Smooth muscle cell (in vitro differentiated cells): ENCODE measurements around the gene GGT6. TPM values are rescaled to one million over a fixed set of nuclear protein-coding genes. Genes with fewer than 3 reads are reported as not detected.

Experiments used
- DNase-seq: peaks from one replicate; lab custom pipeline; 2025; ENCODE audit not compliant: unreplicated experiment; lab: John Stamatoyannopoulos, UW
- H2AFZ ChIP-seq: fragments of 200-600 bp; sonication (generic); 2 replicates; pipeline ENCODE4 v1.6.0; 2016; ENCODE audit warnings: antibody characterized with exemption, low read depth, mild to moderate bottlenecking
- H3F3A ChIP-seq: fragments of 200-600 bp; sonication (generic); 2 replicates; pipeline ENCODE4 v1.6.0; 2017; ENCODE audit warnings: antibody characterized with exemption, low read depth
- H3K27ac ChIP-seq: fragments of 200-600 bp; sonication (generic); 2 replicates; pipeline ENCODE4 v1.5.1; 2016; ENCODE audit warnings: low read depth, mild to moderate bottlenecking
- H3K27me3 ChIP-seq: fragments of 200-600 bp; sonication (generic); 2 replicates; pipeline ENCODE4 v1.6.1; 2016; ENCODE audit warnings: low read depth, mild to moderate bottlenecking
- H3K36me3 ChIP-seq: fragments of 200-600 bp; sonication (generic); 2 replicates; pipeline ENCODE4 v1.5.1; 2016; ENCODE audit warnings: low read depth
- H3K4me1 ChIP-seq: fragments of 200-600 bp; sonication (generic); 2 replicates; pipeline ENCODE4 v1.5.1; 2016; ENCODE audit warnings: low read depth
- H3K4me2 ChIP-seq: fragments of 200-600 bp; sonication (generic); 2 replicates; pipeline ENCODE4 v1.6.0; 2016; ENCODE audit warnings: mild to moderate bottlenecking
- H3K4me3 ChIP-seq: fragments of 200-600 bp; sonication (generic); 2 replicates; pipeline ENCODE4 v1.5.1; 2016; ENCODE audit warnings: mild to moderate bottlenecking
- H3K79me2 ChIP-seq: fragments of 200-600 bp; sonication (generic); 2 replicates; pipeline ENCODE4 v1.6.0; 2016; ENCODE audit warnings: low read depth, mild to moderate bottlenecking
- H3K9ac ChIP-seq: fragments of 200-600 bp; sonication (generic); 2 replicates; pipeline ENCODE4 v1.6.0; 2016; ENCODE audit warnings: low read depth
- H3K9me3 ChIP-seq: fragments of 200-600 bp; sonication (generic); replicated peaks from 2 replicates; pipeline ENCODE4 v1.5.1; 2016; ENCODE audit warnings: low read depth
- H4K20me1 ChIP-seq: fragments of 200-600 bp; sonication (generic); 2 replicates; pipeline ENCODE4 v1.6.0; 2016; ENCODE audit warnings: low read depth
- WGBS: methylation state at CpG from one replicate; pipeline ENCODE4 v1.1.7; 2016; ENCODE audit warnings: low lambda C conversion rate; 5-methylcytosine and 5-hydroxymethylcytosine counted together
- polyA plus RNA-seq: library from polyadenylated mRNA; unstranded; fragments of >200 nt; fragmentation: Nextera tagmentation; extraction: Ambion mirVana; gene quantifications from 2 replicates; pipeline ENCODE4 v1.2.1, GENCODE V29; 2016
- total RNA-seq: library from RNA; depleted of rRNA; stranded (reverse); fragments of >200 nt; gene quantifications from 2 replicates; pipeline ENCODE4 v1.2.3, GENCODE V29; 2014
- TF ChIP-seq, protein P1 (sequence below): fragments of 200-600 bp; sonication (generic); IDR thresholded peaks from 2 replicates; pipeline ENCODE4 v1.5.1; 2017; ENCODE audit warnings: borderline replicate concordance, mild to moderate bottlenecking, antibody characterized with exemption; ENCODE audit not compliant: insufficient read depth, poor library complexity, severe bottlenecking

GGT6 gene
- total and polyA plus RNA-seq, 2 experiments from 2014 or later = 0.27 TPM; not detected in 1

DNA sequence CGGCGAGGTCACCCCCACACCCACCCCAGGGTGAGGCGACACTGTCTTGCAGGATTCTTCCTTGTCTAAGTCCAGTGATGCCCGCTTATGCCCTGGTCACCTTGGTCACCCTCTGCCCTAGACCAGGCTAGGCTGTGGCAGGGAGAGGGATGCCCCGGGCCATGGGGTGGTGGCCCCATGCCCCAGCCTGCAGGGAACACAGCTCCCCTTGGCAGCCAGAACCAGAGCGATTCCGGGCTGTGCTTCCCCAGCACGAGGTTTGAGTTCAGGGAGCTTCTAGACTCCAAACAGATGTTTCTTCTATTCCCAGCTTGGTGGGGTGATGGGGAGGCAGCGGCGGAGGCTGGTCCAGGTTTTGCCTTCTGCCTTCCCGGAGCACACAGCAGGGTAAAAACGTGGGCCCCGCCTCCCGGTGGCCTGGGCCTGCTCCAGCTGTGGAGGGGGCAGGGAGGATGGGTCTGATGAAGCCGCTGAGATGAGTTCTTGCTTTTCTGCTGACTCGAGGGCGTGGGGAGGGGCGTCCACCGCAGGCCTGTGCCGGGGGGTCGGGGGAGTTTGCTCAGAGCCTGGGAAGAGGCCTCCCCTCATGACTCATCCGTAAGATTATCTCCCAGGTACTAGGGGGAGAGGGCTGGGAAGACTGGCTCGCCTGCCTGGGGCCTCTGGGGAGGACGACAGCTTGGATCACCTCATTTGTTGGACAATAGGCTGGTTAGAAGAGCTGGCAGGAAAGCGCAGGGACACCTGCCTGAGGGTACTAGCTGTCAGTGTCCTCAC lies 39.3 kb upstream of the GGT6 start:
- TF ChIP-seq, protein P1, sequence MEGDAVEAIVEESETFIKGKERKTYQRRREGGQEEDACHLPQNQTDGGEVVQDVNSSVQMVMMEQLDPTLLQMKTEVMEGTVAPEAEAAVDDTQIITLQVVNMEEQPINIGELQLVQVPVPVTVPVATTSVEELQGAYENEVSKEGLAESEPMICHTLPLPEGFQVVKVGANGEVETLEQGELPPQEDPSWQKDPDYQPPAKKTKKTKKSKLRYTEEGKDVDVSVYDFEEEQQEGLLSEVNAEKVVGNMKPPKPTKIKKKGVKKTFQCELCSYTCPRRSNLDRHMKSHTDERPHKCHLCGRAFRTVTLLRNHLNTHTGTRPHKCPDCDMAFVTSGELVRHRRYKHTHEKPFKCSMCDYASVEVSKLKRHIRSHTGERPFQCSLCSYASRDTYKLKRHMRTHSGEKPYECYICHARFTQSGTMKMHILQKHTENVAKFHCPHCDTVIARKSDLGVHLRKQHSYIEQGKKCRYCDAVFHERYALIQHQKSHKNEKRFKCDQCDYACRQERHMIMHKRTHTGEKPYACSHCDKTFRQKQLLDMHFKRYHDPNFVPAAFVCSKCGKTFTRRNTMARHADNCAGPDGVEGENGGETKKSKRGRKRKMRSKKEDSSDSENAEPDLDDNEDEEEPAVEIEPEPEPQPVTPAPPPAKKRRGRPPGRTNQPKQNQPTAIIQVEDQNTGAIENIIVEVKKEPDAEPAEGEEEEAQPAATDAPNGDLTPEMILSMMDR = no peak
- peak overlapping the region; percentile 36 for H3K4me2 ChIP-seq
- no peak overlapping the region for H2AFZ ChIP-seq
- peak overlapping the region; percentile 50 for H3K27ac ChIP-seq
- H3K4me1 ChIP-seq = peaks cover 36% of the 10 kb centered on the region
- no peaks in the 10 kb centered on the region for H3K36me3 ChIP-seq
- DNase-seq = peak; percentile 40
- H3K79me2 ChIP-seq = no peaks in the 10 kb centered on the region
- WGBS = 27% methylated on average over 23 of the region's 25 CpGs
- H3K9ac ChIP-seq = no peak overlapping the region
- H3F3A ChIP-seq = peaks cover 14% of the 10 kb centered on the region
- no peak overlapping the region for H3K4me3 ChIP-seq
- H4K20me1 ChIP-seq = no peaks in the 10 kb centered on the region
- no peaks in the 10 kb centered on the region for H3K27me3 ChIP-seq
- H3K9me3 ChIP-seq = no peaks in the 10 kb centered on the region

GRCh38 chr17:4598776-4599504 lies 38.6 kb upstream of the GGT6 start:
- no peak overlapping the region for H2AFZ ChIP-seq
- H3K36me3 ChIP-seq = no peaks in the 10 kb centered on the region
- no peaks in the 10 kb centered on the region for H3K79me2 ChIP-seq
- H3K27ac ChIP-seq = peak overlapping the region; percentile 1
- H3K4me3 ChIP-seq = no peak overlapping the region
- H3K9me3 ChIP-seq = no peaks in the 10 kb centered on the region
- 24% methylated on average over 19 of the region's 20 CpGs for WGBS
- TF ChIP-seq, protein P1 = no peak
- H3F3A ChIP-seq = peaks cover 14% of the 10 kb centered on the region
- no peak overlapping the region for H3K9ac ChIP-seq
- H3K27me3 ChIP-seq = no peaks in the 10 kb centered on the region
- no peaks in the 10 kb centered on the region for H4K20me1 ChIP-seq
- peak overlapping the region; percentile 36 for H3K4me2 ChIP-seq
- no peak for DNase-seq
- peaks cover 30% of the 10 kb centered on the region for H3K4me1 ChIP-seq

- peaks cover 30% of the 10 kb centered on the region for H3K4me1 ChIP-seq
- TF ChIP-seq, protein P1 = no peak
- H2AFZ ChIP-seq = no peak overlapping the region
- H3K27ac ChIP-seq = no peak overlapping the region
- 55% methylated on average over 13 of the region's 13 CpGs for WGBS
- H3K27me3 ChIP-seq = no peaks in the 10 kb centered on the region
- H3K36me3 ChIP-seq = no peaks in the 10 kb centered on the region
- no peaks in the 10 kb centered on the region for H3K79me2 ChIP-seq
- no peaks in the 10 kb centered on the region for H3K9me3 ChIP-seq
- H4K20me1 ChIP-seq = no peaks in the 10 kb centered on the region
- no peak for DNase-seq
- no peak overlapping the region for H3K4me3 ChIP-seq
- peak overlapping the region; percentile 36 for H3K4me2 ChIP-seq
- H3F3A ChIP-seq = peaks cover 14% of the 10 kb centered on the region
- no peak overlapping the region for H3K9ac ChIP-seq
Observed at GRCh38 chr17:4597975-4598374, 37.6 kb upstream of the GGT6 start.
